ENCODE data around the gene WDR44.
"Not testable (repeated sequence)": the region's sequence is repeated elsewhere in the genome, so short reads cannot be mapped to it uniquely, and the experiment has no call there.

Gene WDR44, protein sequence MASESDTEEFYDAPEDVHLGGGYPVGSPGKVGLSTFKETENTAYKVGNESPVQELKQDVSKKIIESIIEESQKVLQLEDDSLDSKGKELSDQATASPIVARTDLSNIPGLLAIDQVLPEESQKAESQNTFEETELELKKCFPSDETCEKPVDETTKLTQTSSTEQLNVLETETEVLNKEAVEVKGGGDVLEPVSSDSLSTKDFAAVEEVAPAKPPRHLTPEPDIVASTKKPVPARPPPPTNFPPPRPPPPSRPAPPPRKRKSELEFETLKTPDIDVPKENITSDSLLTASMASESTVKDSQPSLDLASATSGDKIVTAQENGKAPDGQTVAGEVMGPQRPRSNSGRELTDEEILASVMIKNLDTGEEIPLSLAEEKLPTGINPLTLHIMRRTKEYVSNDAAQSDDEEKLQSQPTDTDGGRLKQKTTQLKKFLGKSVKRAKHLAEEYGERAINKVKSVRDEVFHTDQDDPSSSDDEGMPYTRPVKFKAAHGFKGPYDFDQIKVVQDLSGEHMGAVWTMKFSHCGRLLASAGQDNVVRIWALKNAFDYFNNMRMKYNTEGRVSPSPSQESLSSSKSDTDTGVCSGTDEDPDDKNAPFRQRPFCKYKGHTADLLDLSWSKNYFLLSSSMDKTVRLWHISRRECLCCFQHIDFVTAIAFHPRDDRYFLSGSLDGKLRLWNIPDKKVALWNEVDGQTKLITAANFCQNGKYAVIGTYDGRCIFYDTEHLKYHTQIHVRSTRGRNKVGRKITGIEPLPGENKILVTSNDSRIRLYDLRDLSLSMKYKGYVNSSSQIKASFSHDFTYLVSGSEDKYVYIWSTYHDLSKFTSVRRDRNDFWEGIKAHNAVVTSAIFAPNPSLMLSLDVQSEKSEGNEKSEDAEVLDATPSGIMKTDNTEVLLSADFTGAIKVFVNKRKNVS

DNA sequence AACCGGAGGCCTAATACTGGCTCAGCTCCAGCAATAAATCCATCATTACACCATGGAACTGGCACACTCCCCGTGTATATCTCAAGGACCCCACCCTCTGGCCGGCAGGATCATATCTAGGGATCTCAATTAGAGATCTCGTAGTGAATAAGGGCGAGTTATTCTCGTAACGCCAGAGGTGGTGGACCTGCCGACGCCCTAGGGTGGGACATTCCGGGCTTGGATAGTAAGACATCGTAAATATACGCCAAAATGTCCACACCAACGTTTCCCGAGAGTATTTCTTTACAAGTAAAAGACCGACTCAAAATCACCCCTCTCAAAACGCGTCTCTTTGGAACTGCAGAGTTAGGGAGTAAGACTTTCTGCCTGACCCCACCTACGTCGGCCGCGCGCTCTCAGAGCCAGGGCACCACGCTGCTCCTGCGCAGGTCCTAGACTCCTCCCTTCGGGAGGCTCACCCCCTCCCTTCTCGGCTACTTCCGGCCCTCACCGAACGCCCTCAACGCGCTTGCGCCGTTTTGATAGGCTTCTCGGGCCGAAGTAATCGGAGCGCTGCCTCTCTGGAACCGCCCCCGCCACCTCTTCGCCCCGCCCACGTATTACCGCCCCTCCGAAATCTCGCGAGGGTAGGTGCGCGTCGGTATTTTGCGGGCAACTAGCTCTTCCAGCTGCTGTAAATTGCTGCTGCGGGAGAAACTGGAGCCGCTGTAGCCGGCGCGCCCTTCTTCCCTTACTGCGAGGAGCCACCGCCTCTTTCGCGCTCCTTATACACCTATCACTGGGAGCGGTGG lies at the start of gene WDR44:
Gene WDR44 (plus strand): TSS at position 643 of the 794 bp plus-strand sequence. CDS start 398 bp downstream, outside the sequence.
- DNase-seq = peak; percentile 67

- DNase-seq = not testable (repeated sequence)
Observed at GRCh38 chrX:118305827-118306226, 40.1 kb upstream of the WDR44 start.

- no peak for DNase-seq
Observed at GRCh38 chrX:118315529-118315928, 30.4 kb upstream of the WDR44 start.

DNA sequence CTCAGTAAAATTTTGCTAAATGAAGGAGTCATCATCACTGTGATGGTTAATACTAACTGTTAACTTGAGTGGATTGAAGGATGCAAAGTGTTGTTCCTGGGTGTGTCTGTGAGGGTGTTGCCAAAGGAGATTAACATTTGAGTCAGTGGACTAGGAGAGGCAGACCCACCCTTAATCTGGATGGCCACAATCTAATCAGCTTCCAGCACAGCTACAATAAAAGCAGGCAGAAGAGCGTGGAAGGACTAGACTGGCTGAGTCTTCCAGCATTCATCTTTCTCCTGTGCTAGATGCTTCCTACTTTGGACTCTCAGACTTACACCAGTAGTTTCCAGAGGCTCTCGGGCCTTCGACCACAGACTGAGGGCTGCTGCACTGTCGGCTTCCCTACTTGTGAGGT lies 21.3 kb upstream of the WDR44 start:
- DNase-seq = no peak

DNA sequence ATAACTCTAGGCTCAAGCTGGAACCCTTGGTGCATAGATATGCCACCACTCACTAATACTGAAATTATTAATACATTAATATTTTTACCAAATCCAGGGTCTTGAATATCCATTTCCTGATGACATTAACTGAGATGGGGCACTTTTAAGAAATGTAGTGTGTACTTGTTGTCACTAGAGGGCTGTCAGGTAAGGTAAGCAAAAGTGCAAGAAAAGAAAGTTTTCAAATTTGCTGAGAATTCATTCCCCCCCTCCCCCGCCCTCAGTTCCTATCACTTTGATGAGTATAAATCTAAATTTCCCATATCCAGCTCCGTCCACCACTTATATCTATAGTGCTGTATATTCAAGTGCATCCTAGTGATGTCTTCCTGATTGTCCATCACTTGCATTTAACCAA lies 20.5 kb upstream of the WDR44 start:
- DNase-seq = no peak

- DNase-seq = no peak
Observed at GRCh38 chrX:118329175-118329574, 16.7 kb upstream of the WDR44 start.

DNA sequence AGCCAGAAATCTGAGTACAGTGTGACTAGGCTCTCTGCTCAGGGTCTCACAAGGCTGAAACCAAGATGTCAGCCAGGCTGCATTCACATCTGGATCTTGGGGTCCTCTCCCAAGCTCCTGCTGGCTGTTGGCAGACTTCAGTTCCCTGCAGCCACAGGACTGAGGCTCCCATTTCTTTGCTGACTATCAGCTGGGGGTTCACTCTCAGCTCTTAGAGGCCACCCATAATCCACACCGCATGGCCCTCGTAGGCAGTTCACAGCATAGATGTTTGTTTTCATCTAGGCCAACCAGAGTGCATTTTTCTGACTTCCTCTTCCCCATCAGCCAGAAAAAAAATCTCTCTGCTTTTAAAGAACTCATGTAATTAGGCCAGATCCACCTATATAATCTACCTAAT lies 8.2 kb upstream of the WDR44 start:
- no peak for DNase-seq

DNA sequence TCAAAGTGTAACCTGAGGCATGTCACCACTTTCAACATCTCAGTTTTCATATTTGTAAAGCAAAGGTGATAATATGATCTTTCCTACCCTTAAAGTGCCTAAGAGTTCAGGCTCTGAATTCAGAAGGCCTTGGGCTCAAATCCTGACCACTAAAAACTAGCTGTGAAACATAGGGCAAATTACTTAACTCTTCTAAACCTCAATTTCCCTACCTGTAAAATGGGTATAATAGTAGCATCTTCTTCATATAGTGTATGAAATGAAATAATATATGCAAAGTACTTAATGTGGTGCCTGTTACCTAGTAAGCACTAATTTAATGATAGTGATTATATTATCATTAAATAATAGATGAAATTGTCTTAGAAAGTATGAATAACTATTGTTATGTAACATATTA lies 7.0 kb upstream of the WDR44 start:
- no peak for DNase-seq

GRCh38 chrX:118345045-118345463 lies 852 bp upstream of the WDR44 start:
- no peak for DNase-seq

DNA sequence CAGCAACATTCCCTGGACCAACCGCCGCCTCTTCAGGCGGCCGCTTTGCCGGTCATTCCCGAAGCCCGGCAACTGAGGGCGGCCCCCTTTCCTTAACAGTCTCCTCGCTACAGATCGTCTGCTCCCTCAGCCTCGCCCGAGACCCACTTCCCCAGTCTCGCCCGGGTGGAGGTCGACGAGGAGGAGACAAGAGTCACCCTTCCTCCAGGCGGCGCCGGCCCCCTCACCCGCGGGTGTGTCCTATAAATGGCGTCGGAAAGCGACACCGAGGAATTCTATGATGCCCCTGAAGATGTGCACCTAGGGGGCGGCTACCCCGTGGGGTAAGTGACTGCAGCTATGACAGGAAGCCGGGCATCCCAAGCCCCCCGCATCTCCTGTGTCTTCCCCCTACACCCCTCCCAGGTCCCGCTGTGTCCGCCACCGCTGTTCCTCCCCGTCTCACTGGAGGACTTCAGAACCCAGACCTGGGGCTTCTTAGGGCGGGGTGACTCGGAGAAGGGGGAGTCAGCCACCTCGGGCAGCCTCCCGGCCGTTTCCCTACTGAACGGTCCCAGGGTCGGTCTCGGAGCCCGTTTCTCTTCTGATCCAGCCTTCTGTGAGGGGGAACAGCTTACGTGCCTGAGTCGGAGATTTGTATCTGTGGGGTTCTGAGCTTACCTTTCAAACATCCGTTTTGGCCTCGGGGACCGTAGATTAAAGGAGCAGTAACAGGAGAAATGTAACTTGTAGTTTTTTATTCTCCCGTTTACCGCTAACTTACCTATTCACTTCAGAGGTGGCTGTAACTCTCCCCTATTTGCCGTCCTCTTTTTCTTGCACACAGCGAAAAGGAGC lies 570 bp downstream of the WDR44 start:
- DNase-seq = no peak

DNA sequence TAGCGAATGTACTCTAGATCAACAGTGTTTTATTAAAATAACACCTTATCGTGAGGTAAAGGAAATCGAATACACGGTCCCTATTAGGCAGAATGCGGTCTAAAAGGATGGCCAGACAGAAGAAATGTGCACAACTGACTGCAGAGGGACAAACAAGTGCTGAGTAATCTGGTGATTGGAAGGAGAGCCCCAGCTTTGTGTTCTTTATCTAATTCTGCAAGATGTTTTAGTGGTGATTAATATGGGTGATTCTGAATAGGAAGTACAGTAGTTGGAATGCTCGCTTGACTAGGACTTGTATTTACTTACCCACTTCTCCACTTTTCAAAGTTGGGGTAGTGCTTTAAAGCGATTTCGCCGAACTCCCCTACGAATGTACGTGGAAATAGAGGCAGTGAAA lies 1.2 kb downstream of the WDR44 start:
- DNase-seq = no peak

DNA sequence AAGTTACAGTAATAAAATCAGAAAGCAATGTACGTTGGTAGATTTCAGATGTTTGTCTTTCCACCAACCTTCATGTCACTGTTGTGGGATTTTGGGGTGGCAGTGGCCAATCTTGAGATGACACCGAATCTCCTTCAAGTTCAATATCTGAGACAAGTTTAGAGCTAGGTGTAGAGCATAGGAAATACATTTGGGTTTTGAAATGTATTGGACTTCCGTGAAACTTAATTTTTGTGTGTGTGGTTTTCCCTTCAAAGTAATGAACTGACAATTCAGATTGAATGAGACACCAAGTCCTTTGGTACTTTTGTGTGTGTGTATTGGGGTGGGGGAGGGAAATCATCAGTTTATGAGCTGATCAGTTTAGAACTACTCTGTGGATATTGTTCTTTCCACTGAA lies 1.8 kb downstream of the WDR44 start:
- DNase-seq = no peak

- DNase-seq = no peak
Observed at GRCh38 chrX:118348186-118348810, 2.4 kb downstream of the WDR44 start.

GRCh38 chrX:118349188-118349587 lies 3.3 kb downstream of the WDR44 start:
- no peak for DNase-seq

DNA sequence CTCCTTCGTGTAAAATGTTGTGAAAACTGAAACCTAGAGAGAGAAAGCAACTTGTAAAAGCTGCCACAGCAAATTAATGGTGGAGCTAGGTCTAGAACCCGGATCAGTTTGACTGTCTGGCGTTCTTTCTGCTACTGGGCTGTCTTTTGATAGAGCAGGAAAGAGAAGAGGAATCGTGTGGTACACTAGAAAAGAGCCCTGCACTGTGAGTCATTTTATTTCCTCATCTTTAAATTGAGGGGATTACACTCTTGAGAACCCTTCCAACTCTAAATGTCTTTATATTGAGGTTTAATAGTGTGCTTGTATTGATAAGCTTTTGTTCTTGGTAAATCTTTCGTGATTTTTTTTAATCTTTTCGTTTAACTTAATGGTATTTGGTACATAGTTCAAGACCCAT lies 4.3 kb downstream of the WDR44 start:
- DNase-seq = peak; percentile 12

DNA sequence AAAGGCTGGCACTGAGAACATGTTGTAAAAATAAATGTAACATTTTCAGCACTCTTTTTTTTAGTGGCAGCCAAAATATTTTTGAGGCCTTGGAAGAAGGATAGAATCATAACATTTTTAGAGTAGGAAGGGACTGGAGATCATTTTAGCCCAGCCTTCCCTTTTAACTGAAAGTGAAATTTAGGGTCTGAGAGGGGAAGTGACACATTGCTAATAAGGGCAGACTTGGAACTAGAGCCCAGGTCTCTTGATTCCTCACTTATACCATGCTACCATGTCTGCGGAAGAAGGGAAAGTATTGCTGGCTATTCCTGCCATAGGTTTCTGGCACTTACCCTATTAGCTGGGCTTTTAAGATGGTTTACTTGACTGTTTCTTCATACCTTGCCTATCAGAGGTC lies 4.8 kb downstream of the WDR44 start:
- DNase-seq = no peak

DNA sequence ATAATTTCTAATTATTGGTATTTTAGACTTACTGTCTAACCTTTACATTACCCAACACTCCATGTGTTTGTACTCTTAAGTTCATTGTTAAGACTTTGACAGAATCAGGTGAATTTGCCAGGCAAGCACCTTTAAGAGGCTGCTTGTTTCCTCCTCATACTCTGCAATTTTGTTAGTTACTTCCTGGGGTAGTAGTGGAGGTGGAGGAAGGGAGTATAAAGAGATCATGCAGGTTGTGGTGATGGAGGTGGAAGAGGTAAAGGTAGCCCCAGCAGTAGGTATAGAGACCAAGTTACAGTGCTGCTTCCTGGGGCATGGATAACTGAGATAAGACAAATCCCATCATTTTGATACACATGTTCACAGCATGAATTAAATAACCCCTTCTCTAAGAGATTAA lies 6.7 kb downstream of the WDR44 start:
- no peak for DNase-seq

DNA sequence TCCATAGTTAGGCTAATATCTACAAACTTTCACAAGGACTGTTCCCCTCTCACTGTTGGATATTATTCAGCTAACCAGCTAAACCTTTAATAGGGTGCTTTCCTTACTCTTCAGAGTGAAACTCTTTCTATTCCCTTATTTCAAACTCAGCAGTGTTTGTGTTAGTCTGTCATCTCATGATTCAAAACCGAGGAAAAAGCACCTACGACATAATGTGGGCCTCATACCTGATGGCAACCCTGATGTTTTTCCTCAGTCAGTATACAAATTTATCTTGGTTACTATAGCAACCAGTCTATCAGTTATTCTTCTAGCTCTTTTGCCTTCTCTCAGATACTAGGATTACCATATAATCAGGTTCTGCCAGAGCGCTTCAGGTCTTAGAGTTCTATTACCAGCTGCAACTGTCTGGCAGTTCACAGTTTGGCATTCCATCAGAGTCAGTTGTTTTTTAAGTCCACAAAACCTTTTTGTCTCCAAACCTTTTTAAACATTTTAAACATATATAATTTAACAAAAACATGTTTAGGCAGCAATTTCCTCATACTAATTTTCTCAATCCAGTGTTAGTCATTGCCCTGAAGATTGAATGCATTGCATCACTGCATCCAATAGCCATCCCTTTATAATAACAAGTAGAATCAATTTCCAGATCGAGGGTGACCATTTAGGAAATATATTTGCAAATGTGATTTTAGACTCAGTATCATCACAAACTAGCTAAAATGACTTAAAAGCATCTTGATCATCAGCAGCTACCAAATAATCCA lies 7.4 kb downstream of the WDR44 start:
- no peak for DNase-seq

- DNase-seq = no peak
Observed at GRCh38 chrX:118355225-118355920, 9.5 kb downstream of the WDR44 start.

DNA sequence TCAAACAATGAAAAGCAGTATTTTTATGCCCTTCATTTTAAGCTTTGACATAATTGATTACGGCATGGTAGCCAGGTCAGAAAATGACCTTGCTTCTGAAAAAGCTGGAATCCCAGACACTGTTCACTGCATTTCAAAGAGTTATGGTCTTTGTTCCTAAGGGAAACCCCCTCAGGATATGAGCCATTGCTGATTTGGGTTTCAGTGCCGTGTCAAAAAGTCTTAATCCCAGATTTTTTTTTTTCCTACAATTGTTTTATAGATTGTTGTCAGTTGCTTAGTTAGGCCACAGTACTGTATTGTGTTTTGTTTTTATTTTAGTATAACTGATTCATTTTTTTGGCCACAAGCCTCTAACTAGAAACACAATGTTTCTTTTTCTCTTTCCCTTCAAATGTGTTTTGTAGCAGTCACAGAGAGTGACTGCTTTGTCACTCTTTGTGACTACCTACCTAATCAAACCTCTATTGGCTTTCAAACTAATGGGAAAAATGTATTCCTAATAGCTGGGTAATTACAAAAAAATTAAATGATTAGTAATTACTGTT lies 10.3 kb downstream of the WDR44 start:
- DNase-seq = no peak

Measured in SIG-M5 (cell line).